ENCODE measurements around the gene OLFML2B. TPM values are rescaled to one million over a fixed set of nuclear protein-coding genes. Genes with fewer than 3 reads are reported as not detected.

The OLFML2B gene
- total RNA-seq, 1 experiment from 2014 or later = 3.4 TPM

GRCh38 chr1:161941726-161942436, 81.8 kb downstream of the OLFML2B start:
- no peak for TF ChIP-seq EZH2 (IDR thresholded peaks at IDR 0.05; ENCODE audit: borderline replicate concordance, low read depth, low read length, poor library complexity, severe bottlenecking)
- Histone ChIP-seq H3K4me1 (ENCODE audit: insufficient read depth, low read length, poor library complexity, severe bottlenecking) (no peaks in the 10 kb centered on the region), H3K27ac (ENCODE audit: low read depth, low read length, poor library complexity, severe bottlenecking) (no peak overlapping the region), H3K27me3 (replicated peaks; ENCODE audit: insufficient read depth, low read depth, low read length, poor library complexity) (no peaks in the 10 kb centered on the region), H3K4me3 (ENCODE audit: low read depth, low read length, poor library complexity, severe bottlenecking) (no peak overlapping the region), H3K9me3 (ENCODE audit: low read depth, low read length, poor library complexity, severe bottlenecking) (no peaks in the 10 kb centered on the region), H3K36me3 (ENCODE audit: insufficient read depth, low read length, poor library complexity, severe bottlenecking) (no peaks in the 10 kb centered on the region)
- DNase-seq (ENCODE audit: low spot score) = no peak
- BruUV-seq (replicated peaks) = no TSS peak
- intact Hi-C loops (cut with micrococcal nuclease; ENCODE audit: unreplicated experiment) = no loop called here
- POLR2A ChIA-PET (ENCODE audit: low non-redundant PET) = no interaction called here
- CTCF ChIA-PET = no interaction called here

GRCh38 chr1:161940866-161941591, 82.6 kb downstream of the OLFML2B start:
- Histone ChIP-seq H3K9me3 (ENCODE audit: low read depth, low read length, poor library complexity, severe bottlenecking) (no peaks in the 10 kb centered on the region), H3K36me3 (ENCODE audit: insufficient read depth, low read length, poor library complexity, severe bottlenecking) (no peaks in the 10 kb centered on the region), H3K27me3 (replicated peaks; ENCODE audit: insufficient read depth, low read depth, low read length, poor library complexity) (no peaks in the 10 kb centered on the region), H3K4me1 (ENCODE audit: insufficient read depth, low read length, poor library complexity, severe bottlenecking) (no peaks in the 10 kb centered on the region), H3K27ac (ENCODE audit: low read depth, low read length, poor library complexity, severe bottlenecking) (no peak overlapping the region), H3K4me3 (ENCODE audit: low read depth, low read length, poor library complexity, severe bottlenecking) (no peak overlapping the region)
- no TSS peak for BruUV-seq (replicated peaks)
- ChIA-PET CTCF (no interaction called here), POLR2A (ENCODE audit: low non-redundant PET) (no interaction called here)
- DNase-seq (ENCODE audit: low spot score) = no peak
- intact Hi-C loops (cut with micrococcal nuclease; ENCODE audit: unreplicated experiment) = no loop called here
- TF ChIP-seq EZH2 (IDR thresholded peaks at IDR 0.05; ENCODE audit: borderline replicate concordance, low read depth, low read length, poor library complexity, severe bottlenecking) = no peak
- no peak for TF ChIP-seq CTCF (conservative IDR thresholded peaks at IDR 0.05; ENCODE audit: low read depth, low read length)

GRCh38 chr1:161936786-161937185, 86.9 kb downstream of the OLFML2B start:
- Histone ChIP-seq H3K36me3 (ENCODE audit: insufficient read depth, low read length, poor library complexity, severe bottlenecking) (no peaks in the 10 kb centered on the region), H3K27me3 (replicated peaks; ENCODE audit: insufficient read depth, low read depth, low read length, poor library complexity) (no peaks in the 10 kb centered on the region), H3K4me3 (ENCODE audit: low read depth, low read length, poor library complexity, severe bottlenecking) (no peak overlapping the region), H3K9me3 (ENCODE audit: low read depth, low read length, poor library complexity, severe bottlenecking) (no peaks in the 10 kb centered on the region), H3K27ac (ENCODE audit: low read depth, low read length, poor library complexity, severe bottlenecking) (no peak overlapping the region), H3K4me1 (ENCODE audit: insufficient read depth, low read length, poor library complexity, severe bottlenecking) (no peaks in the 10 kb centered on the region)
- BruUV-seq (replicated peaks) = no TSS peak
- CTCF ChIA-PET = no interaction called here
- TF ChIP-seq CTCF (conservative IDR thresholded peaks at IDR 0.05; ENCODE audit: low read depth, low read length) (no peak), EZH2 (IDR thresholded peaks at IDR 0.05; ENCODE audit: borderline replicate concordance, low read depth, low read length, poor library complexity, severe bottlenecking) (no peak)
- POLR2A ChIA-PET (ENCODE audit: low non-redundant PET) = no interaction called here
- intact Hi-C loops (cut with micrococcal nuclease; ENCODE audit: unreplicated experiment) = no loop called here
- DNase-seq (ENCODE audit: low spot score) = no peak
